Gastroesophageal sphincter (tissue), 3 donors: ENCODE results near the gene DNAJC21.

Source experiments
- POLR2A ChIP-seq, 2 donors: fragments of 450-650 bp; IDR thresholded peaks; one replicate each; pipeline ENCODE4 v1.6.1; 2017; ENCODE audit warnings: antibody characterized with exemption in 2 of 2, mild to moderate bottlenecking in 2 of 2, moderate library complexity in 1 of 2
- TF ChIP-seq, protein P1 (sequence below), 4 experiments: fragments of 200-600 bp in 2 of 4; fragments of 450-650 bp in 2 of 4; sonication (generic) in 1 of 4; IDR thresholded peaks; one replicate each; pipeline ENCODE4 v1.5.1; 2017 to 2019; ENCODE audit warnings: antibody characterized with exemption in 4 of 4, mild to moderate bottlenecking in 2 of 4, moderate library complexity in 2 of 4

DNA sequence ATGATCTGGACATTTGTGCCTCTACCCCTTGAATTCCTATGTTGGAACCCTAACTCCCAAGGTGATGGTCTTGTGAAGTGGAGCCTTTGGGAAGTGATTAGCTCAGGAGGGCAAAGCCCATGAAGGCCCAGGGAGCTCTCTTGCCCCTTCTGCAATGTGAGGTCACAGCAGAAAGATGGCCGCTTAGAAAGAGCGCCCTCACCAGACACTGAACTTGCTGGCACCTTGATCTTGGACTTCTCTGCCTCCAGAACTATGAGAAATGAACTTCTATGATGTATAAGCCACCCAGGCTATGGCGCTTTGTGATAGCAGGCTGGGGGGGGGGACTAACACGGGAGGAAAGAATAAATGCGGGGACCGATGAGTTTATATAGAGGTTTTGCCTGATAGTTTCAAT lies 73.1 kb downstream of the DNAJC21 start:
- TF ChIP-seq, protein P1, sequence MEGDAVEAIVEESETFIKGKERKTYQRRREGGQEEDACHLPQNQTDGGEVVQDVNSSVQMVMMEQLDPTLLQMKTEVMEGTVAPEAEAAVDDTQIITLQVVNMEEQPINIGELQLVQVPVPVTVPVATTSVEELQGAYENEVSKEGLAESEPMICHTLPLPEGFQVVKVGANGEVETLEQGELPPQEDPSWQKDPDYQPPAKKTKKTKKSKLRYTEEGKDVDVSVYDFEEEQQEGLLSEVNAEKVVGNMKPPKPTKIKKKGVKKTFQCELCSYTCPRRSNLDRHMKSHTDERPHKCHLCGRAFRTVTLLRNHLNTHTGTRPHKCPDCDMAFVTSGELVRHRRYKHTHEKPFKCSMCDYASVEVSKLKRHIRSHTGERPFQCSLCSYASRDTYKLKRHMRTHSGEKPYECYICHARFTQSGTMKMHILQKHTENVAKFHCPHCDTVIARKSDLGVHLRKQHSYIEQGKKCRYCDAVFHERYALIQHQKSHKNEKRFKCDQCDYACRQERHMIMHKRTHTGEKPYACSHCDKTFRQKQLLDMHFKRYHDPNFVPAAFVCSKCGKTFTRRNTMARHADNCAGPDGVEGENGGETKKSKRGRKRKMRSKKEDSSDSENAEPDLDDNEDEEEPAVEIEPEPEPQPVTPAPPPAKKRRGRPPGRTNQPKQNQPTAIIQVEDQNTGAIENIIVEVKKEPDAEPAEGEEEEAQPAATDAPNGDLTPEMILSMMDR (IDR thresholded peaks at IDR 0.05) = no peak
- no peak for TF ChIP-seq POLR2A (IDR thresholded peaks at IDR 0.05)
